HFF-Myc (cell line): ENCODE measurements around the gene LGALS1.
A peak's percentile ranks its signal among the peaks of the same experiment; 100 is the strongest.

ENCODE experiments used
- DNase-seq: peaks from one replicate; pipeline ENCODE4 v3.0.0-alpha.2; 2011; ENCODE audit warnings: low read depth; ENCODE audit errors: extremely low read depth
- H3K4me3 ChIP-seq: replicated peaks from 2 replicates; pipeline ENCODE4 v1.5.1; 2011; ENCODE audit warnings: low read depth, mild to moderate bottlenecking, control low read depth, low read length
- CTCF ChIP-seq: IDR thresholded peaks from 2 replicates; pipeline ENCODE4 v1.5.1; 2012; ENCODE audit warnings: mild to moderate bottlenecking, low read depth, low read length, control low read depth; ENCODE audit errors: missing control alignments

LGALS1 gene

GRCh38 chr22:37633625-37634416, 41.6 kb upstream of the LGALS1 start:
- H3K4me3 ChIP-seq: no peak overlapping the region
- DNase-seq: peak; percentile 66
- peak; percentile 27 for TF ChIP-seq CTCF

- peak; percentile 10 for TF ChIP-seq CTCF
- DNase-seq: no peak
- H3K4me3 ChIP-seq: no peak overlapping the region
These were observed 41.0 kb upstream of the LGALS1 start for GRCh38 chr22:37634417-37634924.

- TF ChIP-seq CTCF: no peak
- no peak for DNase-seq
These were observed 40.3 kb upstream of the LGALS1 start for GRCh38 chr22:37635157-37635556.

GRCh38 chr22:37636186-37636948, 39.1 kb upstream of the LGALS1 start:
- TF ChIP-seq CTCF: peak; percentile 52
- no peak overlapping the region for H3K4me3 ChIP-seq
- peak; percentile 96 for DNase-seq

More at GRCh38 chr22:37635157-37635556, 40.3 kb upstream of the LGALS1 start:
- H3K4me3 ChIP-seq: no peak overlapping the region

- no peak for TF ChIP-seq CTCF
- DNase-seq: no peak
- no peak overlapping the region for H3K4me3 ChIP-seq
These were observed 38.5 kb upstream of the LGALS1 start for GRCh38 chr22:37636949-37637273.

GRCh38 chr22:37638391-37639069, 36.9 kb upstream of the LGALS1 start:
- H3K4me3 ChIP-seq: peak overlapping the region; percentile 69
- no peak for DNase-seq
- TF ChIP-seq CTCF: no peak
